Testis (tissue), 3 donors: ENCODE measurements around the gene CHKB. TPM values are rescaled to one million over a fixed set of nuclear protein-coding genes. Genes with fewer than 3 reads are reported as not detected.

Experiments
- DNase-seq: peaks from one replicate; pipeline ENCODE4 v3.0.0-alpha.2; 2019
- H3K27ac ChIP-seq, 2 donors: fragments of 200-600 bp; sonication (generic); one replicate each; pipeline ENCODE4 v1.5.1; 2019
- H3K27me3 ChIP-seq: fragments of 200-600 bp; sonication (generic); one replicate; pipeline ENCODE4 v1.5.1; 2019
- H3K36me3 ChIP-seq: fragments of 200-600 bp; sonication (generic); one replicate; pipeline ENCODE4 v1.5.1; 2017; ENCODE audit warnings: low read depth; ENCODE audit errors: missing control alignments
- H3K4me1 ChIP-seq: fragments of 200-600 bp; sonication (generic); one replicate; pipeline ENCODE4 v1.5.1; 2019
- H3K4me3 ChIP-seq, 2 donors: fragments of 200-600 bp; sonication (generic); one replicate each; pipeline ENCODE4 v1.5.1; 2017 to 2019
- H3K9me3 ChIP-seq: fragments of 200-600 bp; sonication (generic); one replicate; pipeline ENCODE4 v1.5.1; 2017
- CTCF ChIP-seq, 3 experiments: fragments of 450-650 bp in 2 of 3; fragments of 200-600 bp in 1 of 3; sonication (generic) in 1 of 3; IDR thresholded peaks; one replicate each; pipeline ENCODE4 v1.5.1; 2016 to 2019; ENCODE audit warnings: antibody characterized with exemption in 3 of 3, mild to moderate bottlenecking in 2 of 3, moderate library complexity in 1 of 3
- POLR2A ChIP-seq: fragments of 450-650 bp; IDR thresholded peaks from one replicate; pipeline ENCODE4 v1.6.1; 2017; ENCODE audit warnings: antibody characterized with exemption, mild to moderate bottlenecking, moderate library complexity
- WGBS, 2 donors: methylation state at CpG; one replicate each; pipeline ENCODE4 v1.1.5; 2018; 5-methylcytosine and 5-hydroxymethylcytosine counted together
- intact Hi-C: fragments of 100-400 bp; cut with DNase I; formaldehyde crosslinking; loops from one replicate; pipeline ENCODE4 v1.15.1; 2023; ENCODE audit warnings: low total_unique reads
- polyA plus RNA-seq: library from polyadenylated mRNA; stranded (reverse); fragments of 350-450 nt; fragmentation: Illumina TruSeq; extraction: RNeasy Lipid Tissue Mini Kit (QIAGEN cat#74804); gene quantifications from one replicate; pipeline ENCODE4 v1.2.3, GENCODE V29; 2014; ENCODE audit warnings: low read depth, low replicate concordance; ENCODE audit not compliant: insufficient read depth
- total RNA-seq, 2 donors: library from RNA; depleted of rRNA; stranded (reverse); fragments of >200 nt; gene quantifications; one replicate each; pipeline ENCODE4 v1.2.3, GENCODE V29; 2016

Gene CHKB
- total and polyA plus RNA-seq, 3 donors from 2014 or later = 88.4 to 98.9 (median 89.6) TPM

- Histone ChIP-seq H3K27ac (no peak overlapping the region), H3K4me3 (peak overlapping the region in 1 of 2 donors; percentile 24), H3K4me1 (peaks cover 11% of the 10 kb centered on the region), H3K36me3 (no peaks in the 10 kb centered on the region), H3K9me3 (no peaks in the 10 kb centered on the region), H3K27me3 (no peaks in the 10 kb centered on the region)
- TF ChIP-seq POLR2A = no peak
- TF ChIP-seq CTCF (IDR thresholded peaks at IDR 0.05) = no peak
- no peak for DNase-seq
- intact Hi-C loops = no loop called here
- WGBS, 2 donors = 65 to 84% methylated on average over 35 to 45 of the region's 68 CpGs
Observed at GRCh38 chr22:50548921-50549790, 33.5 kb downstream of the CHKB start.

GRCh38 chr22:50548040-50548920 lies 34.4 kb downstream of the CHKB start:
- Histone ChIP-seq H3K4me1 (peaks cover 11% of the 10 kb centered on the region), H3K27ac (no peak overlapping the region), H3K27me3 (no peaks in the 10 kb centered on the region), H3K4me3 (peak overlapping the region in 1 of 2 donors; percentile 24), H3K36me3 (no peaks in the 10 kb centered on the region), H3K9me3 (no peaks in the 10 kb centered on the region)
- no peak for TF ChIP-seq POLR2A
- no peak for TF ChIP-seq CTCF (IDR thresholded peaks at IDR 0.05)
- no peak for DNase-seq
- intact Hi-C loops = no loop called here
- 4 to 8% methylated on average over 19 to 45 of the region's 56 CpGs for WGBS, 2 donors

GRCh38 chr22:50547263-50547985 lies 35.2 kb downstream of the CHKB start:
- H3K27me3 ChIP-seq = no peaks in the 10 kb centered on the region
- no peaks in the 10 kb centered on the region for H3K36me3 ChIP-seq
- no peak overlapping the region for H3K27ac ChIP-seq
- TF ChIP-seq POLR2A = no peak
- TF ChIP-seq CTCF (IDR thresholded peaks at IDR 0.05) = no peak
- peaks cover 11% of the 10 kb centered on the region for H3K4me1 ChIP-seq
- no peak for DNase-seq
- intact Hi-C loops = no loop called here
- H3K9me3 ChIP-seq = no peaks in the 10 kb centered on the region
- H3K4me3 ChIP-seq = peak overlapping the region in 1 of 2 donors; percentile 9
- WGBS, 2 donors = 6 to 9% methylated on average over 18 to 33 of the region's 35 CpGs

- 49% methylated on average over 55 of the region's 78 CpGs; no CpG with 5 or more reads in 1 of the 2 donors for WGBS, 2 donors
Observed at GRCh38 chr22:50546326-50547262, 36.1 kb downstream of the CHKB start.

More at GRCh38 chr22:50546326-50547262, 36.1 kb downstream of the CHKB start:
- intact Hi-C loops = no loop called here
- TF ChIP-seq CTCF (IDR thresholded peaks at IDR 0.05) (no peak), POLR2A (no peak)
- no peaks in the 10 kb centered on the region for H3K9me3 ChIP-seq
- H3K27ac ChIP-seq = no peak overlapping the region
- H3K4me3 ChIP-seq = peak overlapping the region in 1 of 2 donors; percentile 9
- H3K27me3 ChIP-seq = no peaks in the 10 kb centered on the region
- DNase-seq = no peak
- peaks cover 11% of the 10 kb centered on the region for H3K4me1 ChIP-seq
- H3K36me3 ChIP-seq = no peaks in the 10 kb centered on the region
